Kidney (tissue), 14 donors: ENCODE results near the gene ABI3BP. TPM values are rescaled to one million over a fixed set of nuclear protein-coding genes. Genes with fewer than 3 reads are reported as not detected.

Experiments used
- DNase-seq, 5 donors: peaks; one replicate each; pipeline ENCODE4 v3.0.0-alpha.2; 2013 to 2020
- FAIRE-seq: peaks from 2 replicates; lab custom pipeline; 2012; peaks lifted over from hg19 to GRCh38; lab: Jason Lieb, UNC
- H3K27ac ChIP-seq, 2 donors: one replicate each; pipeline ENCODE4 v1.7.0; 2013; ENCODE audit warnings: low read depth in 2 of 2, low read length in 2 of 2, inconsistent platforms in 1 of 2
- H3K27me3 ChIP-seq: one replicate; pipeline ENCODE4 v1.7.1; 2013; ENCODE audit warnings: low read length, inconsistent platforms; ENCODE audit not compliant: control insufficient read depth, insufficient read depth
- H3K36me3 ChIP-seq, 3 donors: one replicate each; pipeline versions ENCODE4 v1.7.0 to v1.7.1; 2013; ENCODE audit warnings: low read length in 3 of 3, control low read depth in 1 of 3, inconsistent platforms in 1 of 3; ENCODE audit not compliant: insufficient read depth in 3 of 3, control insufficient read depth in 2 of 3
- H3K4me1 ChIP-seq, 3 donors: one replicate each; pipeline versions ENCODE4 v1.7.0 to v1.7.1; 2013; ENCODE audit warnings: low read length in 3 of 3, inconsistent platforms in 1 of 3, low read depth in 1 of 3; ENCODE audit not compliant: control insufficient read depth in 2 of 3, insufficient read depth in 2 of 3
- H3K4me3 ChIP-seq, 3 donors: one replicate each; pipeline versions ENCODE4 v1.7.0 to v1.8.1; 2013; ENCODE audit warnings: low read length in 3 of 3, control low read depth in 1 of 3, inconsistent platforms in 1 of 3
- H3K9ac ChIP-seq, 3 donors: one replicate each; pipeline versions ENCODE4 v1.7.0 to v1.7.1; 2013; ENCODE audit warnings: low read length in 3 of 3, control low read depth in 1 of 3, inconsistent platforms in 1 of 3
- H3K9me3 ChIP-seq, 3 donors: one replicate each; pipeline versions ENCODE4 v1.7.0 to v1.7.1; 2013; ENCODE audit warnings: low read length in 3 of 3, control low read depth in 1 of 3, inconsistent platforms in 1 of 3; ENCODE audit not compliant: control insufficient read depth in 2 of 3, insufficient read depth in 1 of 3
- CTCF ChIP-seq: IDR thresholded peaks from 3 replicates; pipeline ENCODE4 v1.5.1; 2012; ENCODE audit warnings: mild to moderate bottlenecking, moderate library complexity, borderline replicate concordance; ENCODE audit not compliant: insufficient read depth; ENCODE audit errors: extremely low read depth
- intact Hi-C: fragments of 100-400 bp; cut with DNase I; formaldehyde crosslinking; loops from one replicate; pipeline ENCODE4 v1.11.1; 2022
- polyA plus RNA-seq: library from polyadenylated mRNA; stranded (reverse); fragments of 350-450 nt; fragmentation: Illumina TruSeq; extraction: RNeasy Lipid Tissue Mini Kit (QIAGEN cat#74804); gene quantifications from one replicate; pipeline ENCODE4 v1.2.3, GENCODE V29; 2014; ENCODE audit warnings: low read depth, low replicate concordance; ENCODE audit not compliant: insufficient read depth
- total RNA-seq: library from RNA; stranded (reverse); fragmentation: NEBNext Ultra II Directional; extraction: Animal tissue kit (Norgen Biotek cat#: 25700); gene quantifications from one replicate; pipeline ENCODE4 v1.2.1, GENCODE V29; 2021
- donor health status: control.
- donor health status: control.
- donor health status: control.
- donor health status: control.
- donor health status: control.
- donor health status: DM: yes; HTN: yes; CAD: no.
- donor health status: Normal renal cell carcinoma (clear cell type).

The ABI3BP gene
- total and polyA plus RNA-seq, 2 donors from 2014 or later, result 7.1 to 160 TPM

- no peak for TF ChIP-seq CTCF
- DNase-seq, result no peak
- Histone ChIP-seq H3K36me3 (no peaks in the 10 kb centered on the region), H3K4me3 (no peak overlapping the region), H3K9ac (no peak overlapping the region), H3K4me1 (peaks cover 0 to 24% (median 7%) of the 10 kb centered on the region in 3 donors), H3K27me3 (no peaks in the 10 kb centered on the region), H3K27ac (no peak overlapping the region), H3K9me3 (no peaks in the 10 kb centered on the region)
- intact Hi-C loops, result no loop called here
- FAIRE-seq, result no peak
Observed at GRCh38 chr3:100912976-100913545, 80.2 kb downstream of the ABI3BP start.

- Histone ChIP-seq H3K27me3 (no peaks in the 10 kb centered on the region), H3K27ac (no peak overlapping the region), H3K36me3 (no peaks in the 10 kb centered on the region), H3K9me3 (no peaks in the 10 kb centered on the region), H3K9ac (no peak overlapping the region), H3K4me3 (no peak overlapping the region), H3K4me1 (peaks cover 0 to 24% (median 7%) of the 10 kb centered on the region in 3 donors)
- TF ChIP-seq CTCF, result no peak
- FAIRE-seq (no peak), DNase-seq (no peak)
- intact Hi-C loops, result no loop called here
Observed at GRCh38 chr3:100912571-100912970, 80.7 kb downstream of the ABI3BP start.

- no peak overlapping the region for H3K27ac ChIP-seq
- no peaks in the 10 kb centered on the region for H3K36me3 ChIP-seq
- H3K4me1 ChIP-seq, result peaks cover 0 to 24% (median 7%) of the 10 kb centered on the region in 3 donors
- intact Hi-C loops, result no loop called here
- H3K4me3 ChIP-seq, result no peak overlapping the region
- no peak for DNase-seq
- no peaks in the 10 kb centered on the region for H3K27me3 ChIP-seq
- FAIRE-seq, result no peak
- TF ChIP-seq CTCF, result no peak
- H3K9ac ChIP-seq, result no peak overlapping the region
- no peaks in the 10 kb centered on the region for H3K9me3 ChIP-seq
Observed at GRCh38 chr3:100911956-100912355, 81.3 kb downstream of the ABI3BP start.

GRCh38 chr3:100910986-100911385 lies 82.2 kb downstream of the ABI3BP start:
- Histone ChIP-seq H3K9me3 (no peaks in the 10 kb centered on the region), H3K36me3 (no peaks in the 10 kb centered on the region), H3K4me3 (no peak overlapping the region), H3K9ac (no peak overlapping the region), H3K27me3 (no peaks in the 10 kb centered on the region), H3K27ac (no peak overlapping the region), H3K4me1 (peaks cover 0 to 18% (median 7%) of the 10 kb centered on the region in 3 donors)
- no peak for TF ChIP-seq CTCF
- intact Hi-C loops, result no loop called here
- DNase-seq, result no peak
- no peak for FAIRE-seq
